Neural progenitor cell (in vitro differentiated cells): ENCODE measurements around the gene KIF19.

Experiments used
- EZH2 ChIP-seq: fragments of 200-600 bp; sonication (generic); IDR thresholded peaks from 2 replicates; pipeline ENCODE4 v1.6.1; 2017; ENCODE audit warnings: antibody characterized with exemption, mild to moderate bottlenecking, moderate library complexity
- EZH2phosphoT487 ChIP-seq: fragments of 200-600 bp; sonication (generic); IDR thresholded peaks from 2 replicates; pipeline ENCODE4 v1.6.1; 2017; ENCODE audit warnings: antibody characterized with exemption
- TF ChIP-seq, protein P1 (sequence below): fragments of 200-600 bp; sonication (generic); IDR thresholded peaks from 2 replicates; pipeline ENCODE4 v1.5.1; 2017; ENCODE audit warnings: antibody characterized with exemption, mild to moderate bottlenecking

GRCh38 chr17:74332763-74333283, 6.8 kb downstream of the KIF19 start:
- TF ChIP-seq, protein P1, sequence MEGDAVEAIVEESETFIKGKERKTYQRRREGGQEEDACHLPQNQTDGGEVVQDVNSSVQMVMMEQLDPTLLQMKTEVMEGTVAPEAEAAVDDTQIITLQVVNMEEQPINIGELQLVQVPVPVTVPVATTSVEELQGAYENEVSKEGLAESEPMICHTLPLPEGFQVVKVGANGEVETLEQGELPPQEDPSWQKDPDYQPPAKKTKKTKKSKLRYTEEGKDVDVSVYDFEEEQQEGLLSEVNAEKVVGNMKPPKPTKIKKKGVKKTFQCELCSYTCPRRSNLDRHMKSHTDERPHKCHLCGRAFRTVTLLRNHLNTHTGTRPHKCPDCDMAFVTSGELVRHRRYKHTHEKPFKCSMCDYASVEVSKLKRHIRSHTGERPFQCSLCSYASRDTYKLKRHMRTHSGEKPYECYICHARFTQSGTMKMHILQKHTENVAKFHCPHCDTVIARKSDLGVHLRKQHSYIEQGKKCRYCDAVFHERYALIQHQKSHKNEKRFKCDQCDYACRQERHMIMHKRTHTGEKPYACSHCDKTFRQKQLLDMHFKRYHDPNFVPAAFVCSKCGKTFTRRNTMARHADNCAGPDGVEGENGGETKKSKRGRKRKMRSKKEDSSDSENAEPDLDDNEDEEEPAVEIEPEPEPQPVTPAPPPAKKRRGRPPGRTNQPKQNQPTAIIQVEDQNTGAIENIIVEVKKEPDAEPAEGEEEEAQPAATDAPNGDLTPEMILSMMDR, result no peak
- TF ChIP-seq EZH2 (no peak), EZH2phosphoT487 (no peak)
